Prostate gland (tissue), 2 donors: ENCODE data around the gene LDB2. TPM values are rescaled to one million over a fixed set of nuclear protein-coding genes. Genes with fewer than 3 reads are reported as not detected.
A peak's percentile ranks its signal among the peaks of the same experiment; 100 is the strongest.

Experiments used
- DNase-seq: peaks from one replicate; pipeline ENCODE4 v3.0.0-alpha.2; 2019; ENCODE audit warnings: low spot score
- H3K27ac ChIP-seq, 2 donors: fragments of 200-600 bp; sonication (generic); 2 replicates each; pipeline ENCODE4 v1.5.1; 2017 to 2019
- H3K27me3 ChIP-seq: fragments of 200-600 bp; sonication (generic); replicated peaks from 2 replicates; pipeline ENCODE4 v1.5.1; 2019; ENCODE audit not compliant: insufficient read depth
- H3K36me3 ChIP-seq, 2 donors: fragments of 200-600 bp; sonication (generic); 1 replicate in 1 of 2; 2 replicates in 1 of 2; pipeline versions ENCODE4 v1.5.1 to v1.8.1; 2017 to 2019
- H3K4me1 ChIP-seq: fragments of 200-600 bp; sonication (generic); replicated peaks from 2 replicates; pipeline ENCODE4 v1.5.1; 2019
- H3K4me3 ChIP-seq, 2 donors: fragments of 200-600 bp; sonication (generic); 2 replicates each; pipeline ENCODE4 v1.5.1; 2017 to 2019
- H3K9me3 ChIP-seq: fragments of 200-600 bp; sonication (generic); 2 replicates; pipeline ENCODE4 v1.5.1; 2017
- POLR2A ChIP-seq: fragments of 450-650 bp; IDR thresholded peaks from one replicate; pipeline ENCODE4 v1.6.1; 2016; ENCODE audit warnings: antibody characterized with exemption, mild to moderate bottlenecking
- POLR2AphosphoS5 ChIP-seq: sonication (generic); formaldehyde crosslinking; IDR thresholded peaks from one replicate; pipeline ENCODE4 v1.6.1; 2017; ENCODE audit warnings: antibody characterized with exemption
- WGBS: methylation state at CpG from one replicate; pipeline ENCODE4 v1.1.5; 2018; 5-methylcytosine and 5-hydroxymethylcytosine counted together
- intact Hi-C: fragments of 100-400 bp; cut with DNase I; formaldehyde crosslinking; loops from one replicate; pipeline ENCODE4 v1.14.2; 2022
- total RNA-seq, 2 donors: library from RNA; depleted of rRNA; stranded (reverse); fragments of >200 nt; gene quantifications; one replicate each; pipeline ENCODE4 v1.1.0, GENCODE V29; 2016
- TF ChIP-seq, protein P1 (sequence below), 4 experiments: fragments of 200-600 bp in 2 of 4; fragments of 450-650 bp in 2 of 4; sonication (generic) in 2 of 4; IDR thresholded peaks; 1 replicate in 3 of 4; 2 replicates in 1 of 4; pipeline ENCODE4 v1.5.1; 2016 to 2019; ENCODE audit warnings: antibody characterized with exemption in 4 of 4, mild to moderate bottlenecking in 2 of 4, moderate library complexity in 2 of 4

LDB2 gene
- total RNA-seq, 2 donors from 2014 or later = 6.0 to 37.7 TPM

DNA sequence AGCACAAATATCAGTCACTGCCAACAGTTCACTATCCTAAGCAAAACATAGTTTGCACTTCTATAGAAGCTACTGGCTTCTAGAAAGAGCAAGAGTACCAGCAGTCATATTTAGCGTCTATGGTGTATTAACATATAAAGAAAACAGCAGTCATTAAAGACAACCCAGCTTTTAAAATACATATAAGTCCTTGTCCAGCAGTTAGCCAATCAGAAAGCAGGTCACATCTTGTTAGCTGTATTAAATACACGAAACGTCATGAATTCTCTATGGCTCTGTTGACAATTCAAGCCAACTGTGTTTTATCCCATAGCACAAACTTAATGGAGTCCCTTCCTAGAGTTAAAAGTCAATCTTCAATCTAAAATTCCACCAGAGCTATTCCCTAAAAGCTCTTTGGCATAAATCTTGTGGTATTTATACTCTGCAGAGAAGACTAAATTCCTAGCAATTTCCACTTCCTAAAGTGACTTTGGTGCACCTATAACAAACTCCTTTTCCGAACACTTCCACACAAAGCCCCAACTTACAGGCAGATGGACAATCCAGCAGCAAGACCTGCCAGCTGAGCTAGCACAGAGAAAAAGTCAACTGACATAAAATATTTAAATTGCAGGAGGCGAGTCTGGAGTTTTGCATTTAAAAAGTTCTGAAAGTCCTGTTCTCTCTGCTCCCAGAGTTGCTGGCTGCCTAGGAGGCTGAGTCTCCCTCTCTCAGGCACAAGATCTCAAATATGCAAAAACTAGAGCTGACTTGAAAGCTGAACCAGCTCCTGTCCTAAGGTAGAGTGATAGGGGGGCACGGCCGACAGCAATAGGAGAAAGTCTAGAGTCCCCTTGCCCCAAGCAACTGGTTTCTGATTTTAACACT is 1.3 kb downstream of the LDB2 start:
- 17% methylated on average over 7 of the region's 7 CpGs for WGBS
- Histone ChIP-seq H3K4me3 (peak overlapping the region; percentile 14 to 25), H3K4me1 (no peaks in the 10 kb centered on the region), H3K36me3 (no peaks in the 10 kb centered on the region), H3K9me3 (no peaks in the 10 kb centered on the region), H3K27me3 (no peaks in the 10 kb centered on the region), H3K27ac (peak overlapping the region; percentile 19 to 43)
- no peak for TF ChIP-seq POLR2AphosphoS5
- intact Hi-C loops = no loop called here
- DNase-seq = no peak

GRCh38 chr4:16894406-16894805 is 4.0 kb downstream of the LDB2 start:
- Histone ChIP-seq H3K4me3 (no peak overlapping the region), H3K4me1 (no peaks in the 10 kb centered on the region), H3K27ac (peak overlapping the region in 1 of 2 donors; percentile 43), H3K9me3 (no peaks in the 10 kb centered on the region), H3K27me3 (no peaks in the 10 kb centered on the region), H3K36me3 (no peaks in the 10 kb centered on the region)
- TF ChIP-seq POLR2AphosphoS5 (no peak), POLR2A (no peak)
- TF ChIP-seq, protein P1, sequence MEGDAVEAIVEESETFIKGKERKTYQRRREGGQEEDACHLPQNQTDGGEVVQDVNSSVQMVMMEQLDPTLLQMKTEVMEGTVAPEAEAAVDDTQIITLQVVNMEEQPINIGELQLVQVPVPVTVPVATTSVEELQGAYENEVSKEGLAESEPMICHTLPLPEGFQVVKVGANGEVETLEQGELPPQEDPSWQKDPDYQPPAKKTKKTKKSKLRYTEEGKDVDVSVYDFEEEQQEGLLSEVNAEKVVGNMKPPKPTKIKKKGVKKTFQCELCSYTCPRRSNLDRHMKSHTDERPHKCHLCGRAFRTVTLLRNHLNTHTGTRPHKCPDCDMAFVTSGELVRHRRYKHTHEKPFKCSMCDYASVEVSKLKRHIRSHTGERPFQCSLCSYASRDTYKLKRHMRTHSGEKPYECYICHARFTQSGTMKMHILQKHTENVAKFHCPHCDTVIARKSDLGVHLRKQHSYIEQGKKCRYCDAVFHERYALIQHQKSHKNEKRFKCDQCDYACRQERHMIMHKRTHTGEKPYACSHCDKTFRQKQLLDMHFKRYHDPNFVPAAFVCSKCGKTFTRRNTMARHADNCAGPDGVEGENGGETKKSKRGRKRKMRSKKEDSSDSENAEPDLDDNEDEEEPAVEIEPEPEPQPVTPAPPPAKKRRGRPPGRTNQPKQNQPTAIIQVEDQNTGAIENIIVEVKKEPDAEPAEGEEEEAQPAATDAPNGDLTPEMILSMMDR (IDR thresholded peaks at IDR 0.05) = no peak
- DNase-seq = no peak
- 89% methylated on average over 1 of the region's 1 CpG for WGBS
- intact Hi-C loops = no loop called here

- intact Hi-C loops = no loop called here
- no peak overlapping the region for H3K4me3 ChIP-seq
Observed at GRCh38 chr4:16893141-16893651, 5.2 kb downstream of the LDB2 start.

DNA sequence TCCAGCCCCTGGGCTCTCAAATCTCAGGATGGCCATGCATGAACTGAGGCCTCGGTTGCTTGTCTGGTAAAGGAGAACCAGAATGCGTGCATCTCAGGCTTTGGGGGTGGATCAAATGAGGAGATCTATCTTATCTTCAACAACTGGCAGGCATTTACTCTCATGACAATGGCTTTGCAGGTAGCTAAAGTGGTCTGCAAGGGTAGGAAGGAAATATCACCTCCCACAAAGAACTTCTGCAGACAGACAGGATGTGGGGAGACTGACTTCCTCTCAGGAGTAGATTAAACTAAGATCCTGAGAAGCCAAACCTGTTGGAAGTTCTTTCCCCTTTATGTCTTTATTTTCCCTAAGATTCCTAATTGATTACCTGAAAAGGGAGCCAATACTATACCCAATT is 7.8 kb downstream of the LDB2 start:
- Histone ChIP-seq H3K4me1 (no peaks in the 10 kb centered on the region), H3K9me3 (no peaks in the 10 kb centered on the region), H3K27me3 (no peaks in the 10 kb centered on the region), H3K36me3 (no peaks in the 10 kb centered on the region), H3K27ac (no peak overlapping the region), H3K4me3 (no peak overlapping the region)
- DNase-seq = no peak
- TF ChIP-seq POLR2AphosphoS5 (no peak), POLR2A (no peak)
- TF ChIP-seq, protein P1 (IDR thresholded peaks at IDR 0.05) = no peak
- intact Hi-C loops = no loop called here
- 91% methylated on average over 2 of the region's 2 CpGs for WGBS

More at GRCh38 chr4:16893141-16893651, 5.2 kb downstream of the LDB2 start:
- TF ChIP-seq POLR2AphosphoS5 (no peak), POLR2A (no peak)
- TF ChIP-seq, protein P1 (IDR thresholded peaks at IDR 0.05) = no peak
- 15% methylated on average over 2 of the region's 2 CpGs for WGBS
- no peaks in the 10 kb centered on the region for H3K36me3 ChIP-seq
- H3K4me1 ChIP-seq = no peaks in the 10 kb centered on the region
- H3K27ac ChIP-seq = peak overlapping the region; percentile 16 to 43
- DNase-seq = no peak
- H3K27me3 ChIP-seq = no peaks in the 10 kb centered on the region
- H3K9me3 ChIP-seq = no peaks in the 10 kb centered on the region

GRCh38 chr4:16889945-16890344 is 8.5 kb downstream of the LDB2 start:
- 73% methylated on average over 3 of the region's 3 CpGs for WGBS
- Histone ChIP-seq H3K4me1 (no peaks in the 10 kb centered on the region), H3K9me3 (no peaks in the 10 kb centered on the region), H3K4me3 (no peak overlapping the region), H3K27me3 (no peaks in the 10 kb centered on the region), H3K36me3 (no peaks in the 10 kb centered on the region), H3K27ac (no peak overlapping the region)
- DNase-seq = no peak
- TF ChIP-seq POLR2AphosphoS5 (no peak), POLR2A (no peak)
- TF ChIP-seq, protein P1 (IDR thresholded peaks at IDR 0.05) = no peak
- intact Hi-C loops = no loop called here
